Mesenchymal stem cell (in vitro differentiated cells and primary cell): ENCODE results near the gene LLGL2.
A peak's percentile ranks its signal among the peaks of the same experiment; 100 is the strongest.
"Not testable (repeated sequence)": the region's sequence is repeated elsewhere in the genome, so short reads cannot be mapped to it uniquely, and the experiment has no call there.

Experiments used
- DNase-seq: peaks from one replicate; pipeline ENCODE4 v3.0.0-alpha.2; 2013
- H2AFZ ChIP-seq: one replicate; pipeline ENCODE4 v1.6.1; 2013; ENCODE audit warnings: low read depth, mild to moderate bottlenecking, control low read depth, inconsistent platforms, low read length, moderate library complexity
- H2AK5ac ChIP-seq: 2 replicates; pipeline ENCODE4 v1.6.1; 2013; ENCODE audit warnings: low read length, moderate library complexity, mild to moderate bottlenecking, inconsistent platforms; ENCODE audit not compliant: severe bottlenecking
- H2BK120ac ChIP-seq: one replicate; pipeline ENCODE4 v1.6.1; 2013; ENCODE audit warnings: low read depth, mild to moderate bottlenecking, inconsistent platforms, low read length, moderate library complexity
- H2BK12ac ChIP-seq, 2 experiments: one replicate each; pipeline ENCODE4 v1.6.1; 2013; ENCODE audit warnings: inconsistent platforms in 2 of 2, low read length in 2 of 2, mild to moderate bottlenecking in 2 of 2, moderate library complexity in 2 of 2, control low read depth in 1 of 2
- H2BK15ac ChIP-seq: one replicate; pipeline ENCODE4 v1.6.1; 2013; ENCODE audit warnings: mild to moderate bottlenecking, low read depth, inconsistent platforms; ENCODE audit not compliant: poor library complexity, severe bottlenecking
- H2BK5ac ChIP-seq: 2 replicates; pipeline ENCODE4 v1.6.1; 2013; ENCODE audit warnings: low read depth, mild to moderate bottlenecking, low read length, control low read depth, inconsistent platforms; ENCODE audit not compliant: poor library complexity, severe bottlenecking
- H3K14ac ChIP-seq, 2 experiments: one replicate each; pipeline ENCODE4 v1.6.1; 2013; ENCODE audit warnings: inconsistent platforms in 2 of 2, low read length in 2 of 2, control low read depth in 1 of 2, mild to moderate bottlenecking in 1 of 2, moderate library complexity in 1 of 2
- H3K18ac ChIP-seq, 2 experiments: one replicate each; pipeline ENCODE4 v1.6.1; 2013; ENCODE audit warnings: inconsistent platforms in 2 of 2, low read length in 2 of 2, control low read depth in 1 of 2, low read depth in 1 of 2, mild to moderate bottlenecking in 1 of 2
- H3K23ac ChIP-seq, 2 experiments: one replicate each; pipeline ENCODE4 v1.6.1; 2013; ENCODE audit warnings: inconsistent platforms in 2 of 2, low read length in 2 of 2, mild to moderate bottlenecking in 2 of 2, moderate library complexity in 2 of 2, control low read depth in 1 of 2
- H3K27ac ChIP-seq: 2 replicates; pipeline ENCODE4 v1.5.1; 2013; ENCODE audit warnings: mild to moderate bottlenecking, moderate library complexity, low read length, control low read depth, inconsistent platforms; ENCODE audit not compliant: poor library complexity, severe bottlenecking
- H3K27me3 ChIP-seq, 2 experiments: 2 replicates each; pipeline versions ENCODE4 v1.6.1 to v1.7.0; 2013; ENCODE audit warnings: low read length in 2 of 2, mild to moderate bottlenecking in 2 of 2, moderate library complexity in 2 of 2, control low read depth in 1 of 2, inconsistent platforms in 1 of 2; ENCODE audit not compliant: control insufficient read depth in 1 of 2, insufficient read depth in 1 of 2
- H3K36me3 ChIP-seq, 2 experiments: 2 replicates each; pipeline versions ENCODE4 v1.6.1 to v1.7.0; 2013; ENCODE audit warnings: low read length in 2 of 2, control low read depth in 1 of 2, inconsistent platforms in 1 of 2, low read depth in 1 of 2, mild to moderate bottlenecking in 1 of 2; ENCODE audit not compliant: insufficient read depth in 2 of 2, control insufficient read depth in 1 of 2
- H3K4ac ChIP-seq, 2 experiments: one replicate each; pipeline ENCODE4 v1.6.1; 2013; ENCODE audit warnings: inconsistent platforms in 2 of 2, low read length in 2 of 2, mild to moderate bottlenecking in 2 of 2, moderate library complexity in 2 of 2, control low read depth in 1 of 2, low read depth in 1 of 2
- H3K4me1 ChIP-seq: 2 replicates; pipeline ENCODE4 v1.6.1; 2013; ENCODE audit warnings: low read depth, low read length, control low read depth; ENCODE audit not compliant: control insufficient read depth, insufficient read depth
- H3K4me2 ChIP-seq: 2 replicates; pipeline ENCODE4 v1.6.1; 2013; ENCODE audit warnings: low read length, mild to moderate bottlenecking, inconsistent platforms; ENCODE audit not compliant: poor library complexity, severe bottlenecking
- H3K4me3 ChIP-seq, 2 experiments: 2 replicates each; pipeline versions ENCODE4 v1.5.1 to v1.7.0; 2013; ENCODE audit warnings: low read length in 2 of 2, mild to moderate bottlenecking in 2 of 2, control low read depth in 1 of 2, low read depth in 1 of 2; ENCODE audit not compliant: insufficient read depth in 1 of 2
- H3K79me1 ChIP-seq: replicated peaks from 2 replicates; pipeline ENCODE4 v1.6.1; 2013; ENCODE audit warnings: mild to moderate bottlenecking, control low read depth, low read length, inconsistent platforms; ENCODE audit not compliant: poor library complexity, severe bottlenecking
- H3K9ac ChIP-seq: 2 replicates; pipeline ENCODE4 v1.7.0; 2013; ENCODE audit warnings: mild to moderate bottlenecking, low read length, moderate library complexity
- H3K9me3 ChIP-seq: 2 replicates; pipeline ENCODE4 v1.7.0; 2013; ENCODE audit warnings: mild to moderate bottlenecking, low read length; ENCODE audit not compliant: control insufficient read depth
- H4K8ac ChIP-seq: one replicate; pipeline ENCODE4 v1.6.1; 2013; ENCODE audit warnings: inconsistent platforms, mild to moderate bottlenecking, low read length, moderate library complexity
- H4K91ac ChIP-seq: one replicate; pipeline ENCODE4 v1.6.1; 2013; ENCODE audit warnings: mild to moderate bottlenecking, low read length, inconsistent platforms
- WGBS: methylation state at CpG from one replicate; pipeline ENCODE4 v1.1.7; 2013; ENCODE audit warnings: mixed read lengths; 5-methylcytosine and 5-hydroxymethylcytosine counted together

LLGL2 gene

DNA sequence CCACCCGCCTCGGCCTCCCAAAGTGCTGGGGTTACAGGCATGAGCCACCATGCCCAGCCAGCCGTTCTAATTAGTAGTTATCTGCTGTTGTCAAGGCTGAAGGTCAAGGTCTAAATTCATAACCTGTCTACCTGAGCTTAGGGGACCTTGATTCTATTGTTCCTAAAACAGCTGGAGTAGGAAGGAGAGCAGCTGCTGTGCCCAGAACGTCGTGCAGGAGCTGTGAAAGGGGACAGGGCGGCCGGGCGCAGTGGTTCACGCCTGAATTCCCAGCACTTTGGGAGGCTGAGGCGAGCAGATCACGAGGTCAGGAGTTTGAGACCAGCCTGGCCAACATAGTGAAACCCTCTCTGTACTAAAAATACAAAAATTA lies 48.0 kb upstream of the LLGL2 start:
- not testable (repeated sequence) for H3K9ac ChIP-seq, H3K4me3 ChIP-seq, H3K27ac ChIP-seq, H3K4ac ChIP-seq, H2AFZ ChIP-seq, H3K27me3 ChIP-seq, H3K14ac ChIP-seq, H3K23ac ChIP-seq, DNase-seq, H2AK5ac ChIP-seq, H3K18ac ChIP-seq, H3K4me2 ChIP-seq, H4K8ac ChIP-seq, H2BK12ac ChIP-seq, H2BK5ac ChIP-seq, H3K9me3 ChIP-seq, H4K91ac ChIP-seq, H2BK120ac ChIP-seq, H2BK15ac ChIP-seq
- peaks cover 42% of the 10 kb centered on the region for H3K79me1 ChIP-seq
- 97% methylated on average over 11 of the region's 11 CpGs for WGBS
- H3K36me3 ChIP-seq = peaks cover 12 to 45% of the 10 kb centered on the region in 2 experiments
- peaks cover 26% of the 10 kb centered on the region for H3K4me1 ChIP-seq

DNA sequence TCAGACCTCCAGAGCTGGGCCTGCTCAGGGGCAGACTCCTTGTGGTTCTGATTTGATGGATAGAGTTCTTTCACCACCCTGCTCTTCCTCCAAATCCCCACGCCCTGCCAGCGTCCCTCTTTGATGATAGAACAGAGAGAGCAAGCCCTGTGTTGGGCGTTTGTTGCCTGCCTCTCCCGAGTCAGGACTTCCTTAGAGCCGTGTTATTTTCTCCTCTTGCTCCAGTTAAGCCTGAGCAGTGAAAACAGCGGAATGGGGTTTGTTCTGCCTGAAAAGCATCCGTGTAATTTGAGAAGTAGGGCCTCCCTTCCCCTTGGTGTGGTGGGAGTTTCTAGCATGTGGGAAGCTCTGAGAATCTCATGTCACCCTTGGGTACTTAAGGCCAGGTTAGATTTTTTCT lies 47.0 kb upstream of the LLGL2 start:
- Histone ChIP-seq H3K27me3 (no peaks in the 10 kb centered on the region), H3K9ac (no peak overlapping the region), H2AFZ (no peak overlapping the region), H3K27ac (no peak overlapping the region), H3K14ac (no peak overlapping the region), H3K4me1 (peaks cover 26% of the 10 kb centered on the region), H3K4ac (no peak overlapping the region), H3K23ac (peak overlapping the region in 1 of 2 experiments; percentile 70), H2BK120ac (no peak overlapping the region), H3K4me3 (no peak overlapping the region), H2BK12ac (no peak overlapping the region), H3K79me1 (peaks cover 45% of the 10 kb centered on the region), H2BK5ac (no peak overlapping the region), H3K4me2 (no peak overlapping the region), H2AK5ac (no peak overlapping the region), H3K9me3 (no peaks in the 10 kb centered on the region), H4K8ac (peak overlapping the region; percentile 36), H3K18ac (no peak overlapping the region), H4K91ac (no peak overlapping the region), H2BK15ac (no peak overlapping the region), H3K36me3 (peaks cover 1 to 45% of the 10 kb centered on the region in 2 experiments)
- DNase-seq = no peak
- 62% methylated on average over 7 of the region's 7 CpGs for WGBS

DNA sequence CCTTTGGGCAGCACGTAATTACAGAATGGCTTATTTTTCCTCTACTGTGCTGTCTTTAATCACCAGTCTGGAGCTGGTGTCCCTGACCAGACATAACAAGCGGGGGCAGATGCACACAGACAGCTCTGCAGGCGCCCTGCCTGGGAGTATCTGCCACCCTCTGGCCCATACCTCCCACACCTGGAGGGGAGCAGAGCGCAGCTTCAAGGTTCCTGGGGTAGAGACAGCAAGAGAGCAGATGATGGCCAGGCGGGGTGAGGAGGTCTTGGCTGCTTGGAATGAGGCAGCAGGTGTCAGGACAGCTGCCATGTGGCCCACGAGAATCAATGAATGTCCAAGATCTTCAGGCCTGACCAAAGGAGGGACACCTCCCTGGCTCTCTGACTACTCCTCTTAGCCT lies 45.2 kb upstream of the LLGL2 start:
- H3K4me1 ChIP-seq = peaks cover 20% of the 10 kb centered on the region
- no peaks in the 10 kb centered on the region for H3K9me3 ChIP-seq
- no peaks in the 10 kb centered on the region for H3K27me3 ChIP-seq
- no peak overlapping the region for H3K18ac ChIP-seq
- H3K14ac ChIP-seq = no peak overlapping the region
- H3K4me3 ChIP-seq = no peak overlapping the region
- no peak overlapping the region for H2BK15ac ChIP-seq
- 94% methylated on average over 5 of the region's 6 CpGs for WGBS
- no peak overlapping the region for H2AFZ ChIP-seq
- no peak overlapping the region for H2BK120ac ChIP-seq
- H4K91ac ChIP-seq = no peak overlapping the region
- DNase-seq = no peak
- H3K23ac ChIP-seq = peak overlapping the region in 1 of 2 experiments; percentile 11
- H2BK5ac ChIP-seq = no peak overlapping the region
- no peak overlapping the region for H3K27ac ChIP-seq
- H3K4ac ChIP-seq = no peak overlapping the region
- H4K8ac ChIP-seq = no peak overlapping the region
- peaks cover 53% of the 10 kb centered on the region for H3K79me1 ChIP-seq
- H2BK12ac ChIP-seq = no peak overlapping the region
- no peak overlapping the region for H3K9ac ChIP-seq
- H3K36me3 ChIP-seq = peaks cover 0 to 39% of the 10 kb centered on the region in 2 experiments
- H2AK5ac ChIP-seq = no peak overlapping the region
- H3K4me2 ChIP-seq = no peak overlapping the region

DNA sequence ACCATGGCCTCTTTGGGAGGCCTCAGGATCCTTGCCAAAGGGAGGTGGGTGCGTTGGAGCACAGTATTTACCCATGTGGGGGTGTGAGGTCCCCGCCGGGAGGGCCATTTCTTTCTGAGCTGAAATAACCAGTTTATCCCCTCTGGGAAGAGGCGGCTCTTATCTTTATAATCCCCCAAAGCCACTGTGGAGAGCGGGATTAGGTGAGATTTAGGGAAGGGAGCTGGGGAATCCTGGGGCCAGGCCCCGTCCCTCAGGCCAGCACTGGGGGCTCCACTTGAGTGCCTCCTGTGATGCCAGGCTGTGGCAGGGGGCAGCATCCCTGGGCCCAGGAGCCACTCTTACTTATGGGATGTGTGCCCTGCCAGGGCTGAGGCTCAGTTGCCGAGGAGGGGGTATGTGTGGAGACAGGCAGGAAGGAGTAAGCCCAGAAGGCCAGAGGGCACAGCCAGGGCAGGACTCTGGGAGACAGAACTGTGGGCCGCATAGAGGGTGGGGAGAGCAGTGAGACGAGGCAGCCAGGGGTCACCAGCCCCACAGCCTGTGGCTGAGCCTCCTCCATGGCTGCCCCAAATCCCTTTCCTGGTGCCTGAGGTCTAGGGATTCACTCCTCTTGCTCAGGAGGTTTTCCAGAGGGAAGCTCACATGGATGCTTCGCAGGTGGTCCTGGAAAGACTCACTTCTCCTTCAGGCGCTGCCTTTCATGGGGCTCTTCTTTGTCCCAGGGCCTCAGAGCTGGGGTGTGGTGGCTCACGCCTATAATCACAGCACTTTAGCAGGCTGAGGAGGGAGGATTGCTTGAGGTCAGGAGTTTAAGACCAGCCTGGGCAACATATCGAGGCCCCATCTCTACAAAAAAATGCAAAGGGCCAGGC lies 44.1 kb upstream of the LLGL2 start:
- no peak overlapping the region for H3K4me2 ChIP-seq
- H3K18ac ChIP-seq = no peak overlapping the region
- peaks cover 13% of the 10 kb centered on the region for H3K4me1 ChIP-seq
- no peak overlapping the region for H3K9ac ChIP-seq
- H3K36me3 ChIP-seq = peaks cover 3 to 39% of the 10 kb centered on the region in 2 experiments
- H4K91ac ChIP-seq = no peak overlapping the region
- no peak overlapping the region for H2AFZ ChIP-seq
- H3K14ac ChIP-seq = no peak overlapping the region
- no peak for DNase-seq
- no peak overlapping the region for H4K8ac ChIP-seq
- no peak overlapping the region for H3K27ac ChIP-seq
- H2AK5ac ChIP-seq = peak overlapping the region; percentile 24
- peaks cover 56% of the 10 kb centered on the region for H3K79me1 ChIP-seq
- WGBS = 89% methylated on average over 12 of the region's 13 CpGs
- no peak overlapping the region for H3K4ac ChIP-seq
- H2BK5ac ChIP-seq = no peak overlapping the region
- no peak overlapping the region for H2BK120ac ChIP-seq
- no peak overlapping the region for H3K23ac ChIP-seq
- H2BK15ac ChIP-seq = no peak overlapping the region
- H3K27me3 ChIP-seq = no peaks in the 10 kb centered on the region
- H3K9me3 ChIP-seq = no peaks in the 10 kb centered on the region
- H2BK12ac ChIP-seq = no peak overlapping the region
- no peak overlapping the region for H3K4me3 ChIP-seq
